ENCODE data around the gene RAB3IL1. TPM values are rescaled to one million over a fixed set of nuclear protein-coding genes. Genes with fewer than 3 reads are reported as not detected.

The RAB3IL1 gene
- total RNA-seq, 3 donors from 2014 or later = 2.6 to 15.0 (median 11.8) TPM

DNA sequence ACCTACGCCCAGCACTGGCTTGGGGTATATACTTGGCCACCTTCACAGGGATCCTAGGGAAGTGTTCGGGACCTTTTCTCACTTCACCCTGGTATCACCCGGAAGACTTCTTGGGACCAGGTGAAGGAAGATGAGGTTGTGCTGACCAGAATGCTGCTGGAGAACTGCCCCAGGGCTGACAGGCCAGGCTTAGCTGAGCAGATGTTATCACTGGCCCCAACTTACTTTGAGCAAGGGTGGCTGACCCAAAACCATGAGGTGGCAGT is 45.6 kb upstream of the RAB3IL1 start:
- Histone ChIP-seq H3K9me3 (no peaks in the 10 kb centered on the region), H3K4me1 (ENCODE audit: low read depth) (peaks cover 17% of the 10 kb centered on the region), H3K36me3 (ENCODE audit: low read depth) (no peaks in the 10 kb centered on the region), H3K4me3 (no peak overlapping the region)
- ATAC-seq (no peak), DNase-seq (peak in 1 of 3 donors; percentile 37)
- TF ChIP-seq, protein P1, sequence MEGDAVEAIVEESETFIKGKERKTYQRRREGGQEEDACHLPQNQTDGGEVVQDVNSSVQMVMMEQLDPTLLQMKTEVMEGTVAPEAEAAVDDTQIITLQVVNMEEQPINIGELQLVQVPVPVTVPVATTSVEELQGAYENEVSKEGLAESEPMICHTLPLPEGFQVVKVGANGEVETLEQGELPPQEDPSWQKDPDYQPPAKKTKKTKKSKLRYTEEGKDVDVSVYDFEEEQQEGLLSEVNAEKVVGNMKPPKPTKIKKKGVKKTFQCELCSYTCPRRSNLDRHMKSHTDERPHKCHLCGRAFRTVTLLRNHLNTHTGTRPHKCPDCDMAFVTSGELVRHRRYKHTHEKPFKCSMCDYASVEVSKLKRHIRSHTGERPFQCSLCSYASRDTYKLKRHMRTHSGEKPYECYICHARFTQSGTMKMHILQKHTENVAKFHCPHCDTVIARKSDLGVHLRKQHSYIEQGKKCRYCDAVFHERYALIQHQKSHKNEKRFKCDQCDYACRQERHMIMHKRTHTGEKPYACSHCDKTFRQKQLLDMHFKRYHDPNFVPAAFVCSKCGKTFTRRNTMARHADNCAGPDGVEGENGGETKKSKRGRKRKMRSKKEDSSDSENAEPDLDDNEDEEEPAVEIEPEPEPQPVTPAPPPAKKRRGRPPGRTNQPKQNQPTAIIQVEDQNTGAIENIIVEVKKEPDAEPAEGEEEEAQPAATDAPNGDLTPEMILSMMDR (IDR thresholded peaks at IDR 0.05) = no peak
- intact Hi-C loops (cut with DNase I, micrococcal nuclease) = no loop called here

DNA sequence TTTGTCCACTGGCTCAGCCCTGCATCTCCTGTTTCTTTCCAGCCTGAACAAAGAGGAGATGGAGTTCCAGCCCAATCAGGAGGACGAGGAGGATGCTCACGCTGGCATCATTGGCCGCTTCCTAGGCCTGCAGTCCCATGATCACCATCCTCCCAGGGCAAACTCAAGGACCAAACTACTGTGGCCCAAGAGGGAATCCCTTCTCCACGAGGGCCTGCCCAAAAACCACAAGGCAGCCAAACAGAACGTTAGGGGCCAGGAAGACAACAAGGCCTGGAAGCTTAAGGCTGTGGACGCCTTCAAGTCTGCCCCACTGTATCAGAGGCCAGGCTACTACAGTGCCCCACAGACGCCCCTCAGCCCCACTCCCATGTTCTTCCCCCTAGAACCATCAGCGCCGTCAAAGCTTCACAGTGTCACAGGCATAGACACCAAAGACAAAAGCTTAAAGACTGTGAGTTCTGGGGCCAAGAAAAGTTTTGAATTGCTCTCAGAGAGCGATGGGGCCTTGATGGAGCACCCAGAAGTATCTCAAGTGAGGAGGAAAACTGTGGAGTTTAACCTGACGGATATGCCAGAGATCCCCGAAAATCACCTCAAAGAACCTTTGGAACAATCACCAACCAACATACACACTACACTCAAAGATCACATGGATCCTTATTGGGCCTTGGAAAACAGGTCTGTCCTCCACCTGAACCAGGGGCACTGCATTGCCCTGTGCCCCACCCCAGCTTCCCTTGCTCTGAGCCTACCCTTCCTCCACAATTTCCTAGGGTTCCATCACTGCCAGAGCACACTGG is 45.0 kb upstream of the RAB3IL1 start:
- Histone ChIP-seq H3K4me1 (ENCODE audit: low read depth) (peaks cover 17% of the 10 kb centered on the region), H3K9me3 (no peaks in the 10 kb centered on the region), H3K36me3 (ENCODE audit: low read depth) (no peaks in the 10 kb centered on the region), H3K4me3 (no peak overlapping the region)
- ATAC-seq (peak; percentile 10), DNase-seq (peak in 1 of 3 donors; percentile 25)
- intact Hi-C loops (cut with DNase I, micrococcal nuclease) = no loop called here
- TF ChIP-seq, protein P1 (IDR thresholded peaks at IDR 0.05) = no peak

DNA sequence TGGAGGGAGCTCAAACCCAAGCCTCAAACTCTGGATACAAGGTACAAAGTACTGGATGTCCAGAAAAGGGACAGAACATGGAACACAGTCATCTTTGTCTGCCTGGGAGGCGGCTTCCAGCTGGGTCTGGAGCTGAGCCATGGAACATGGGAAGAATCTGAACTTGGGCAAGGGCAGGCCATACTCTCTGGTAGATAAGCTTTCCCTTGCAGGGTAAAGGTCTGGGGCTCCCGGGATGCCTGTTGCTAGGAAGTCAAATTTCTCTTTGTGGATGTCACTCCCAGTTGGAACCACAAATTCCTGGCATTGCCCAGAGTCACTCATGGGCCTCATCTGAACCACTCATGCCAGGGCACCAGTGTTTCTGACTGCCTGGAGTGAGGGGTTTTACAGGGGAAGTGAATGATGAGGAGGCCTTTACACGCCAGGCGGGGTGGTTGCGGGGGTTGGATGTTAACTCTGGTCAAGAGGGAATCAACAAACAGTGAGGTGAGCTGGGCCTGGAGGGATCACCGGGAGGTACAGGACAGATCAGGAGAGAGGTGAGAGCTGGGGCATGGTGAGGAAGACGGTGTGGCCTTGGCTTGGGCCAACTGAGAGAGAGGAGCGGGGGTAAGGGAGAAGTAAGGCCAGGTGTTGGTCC is 44.3 kb upstream of the RAB3IL1 start:
- Histone ChIP-seq H3K4me3 (no peak overlapping the region), H3K9me3 (no peaks in the 10 kb centered on the region), H3K4me1 (ENCODE audit: low read depth) (peaks cover 17% of the 10 kb centered on the region), H3K36me3 (ENCODE audit: low read depth) (no peaks in the 10 kb centered on the region)
- ATAC-seq = peak; percentile 45
- TF ChIP-seq, protein P1 (IDR thresholded peaks at IDR 0.05) = no peak
- intact Hi-C loops (cut with DNase I, micrococcal nuclease) = no loop called here
- DNase-seq = peak in 1 of 3 donors; percentile 44

DNA sequence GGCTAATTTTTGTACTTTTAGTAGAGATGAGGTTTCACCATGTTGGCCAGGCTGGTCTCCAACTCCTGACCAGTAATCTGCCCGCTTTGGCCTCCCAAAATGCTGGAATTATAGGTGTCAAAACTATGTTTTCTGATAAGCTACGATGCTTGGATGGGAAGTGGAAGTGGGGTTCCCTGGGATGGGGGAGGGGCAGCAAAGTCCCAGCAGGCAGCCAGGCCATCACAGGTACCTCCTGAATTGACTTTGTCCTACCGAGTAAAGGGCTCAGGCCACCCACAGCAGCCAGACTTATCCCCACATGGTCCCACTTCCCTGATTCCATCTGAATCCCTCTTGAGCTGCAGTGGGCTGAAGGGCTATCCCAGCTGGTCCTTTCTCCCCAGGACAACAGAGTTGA is 43.2 kb upstream of the RAB3IL1 start:
- no peak for ATAC-seq
- Histone ChIP-seq H3K36me3 (ENCODE audit: low read depth) (no peaks in the 10 kb centered on the region), H3K4me3 (no peak overlapping the region), H3K4me1 (ENCODE audit: low read depth) (peaks cover 22% of the 10 kb centered on the region), H3K9me3 (no peaks in the 10 kb centered on the region)
- intact Hi-C loops (cut with DNase I, micrococcal nuclease) = no loop called here
- TF ChIP-seq, protein P1 (IDR thresholded peaks at IDR 0.05) = no peak
- no peak for DNase-seq

DNA sequence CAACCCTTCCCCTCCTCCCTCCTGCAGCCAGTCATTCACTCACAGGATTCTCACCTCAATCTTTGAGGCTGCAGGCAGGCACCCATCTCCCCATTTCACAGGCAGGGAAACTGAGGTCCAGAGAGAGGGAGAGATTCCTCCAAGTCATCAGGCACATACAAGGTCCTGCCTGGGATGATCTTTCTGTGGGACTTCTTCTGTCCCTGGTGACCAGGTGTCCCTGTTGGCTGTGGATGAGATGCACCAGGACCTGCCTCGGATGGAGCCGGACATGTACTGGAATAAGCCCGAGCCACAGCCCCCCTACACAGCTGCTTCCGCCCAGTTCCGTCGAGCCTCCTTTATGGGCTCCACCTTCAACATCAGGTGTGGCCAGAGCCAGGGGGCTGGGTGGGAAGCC is 42.3 kb upstream of the RAB3IL1 start:
- no peak overlapping the region for H3K4me3 ChIP-seq
- DNase-seq (peak in 1 of 3 donors; percentile 28), ATAC-seq (no peak)
- TF ChIP-seq, protein P1 (IDR thresholded peaks at IDR 0.05) = no peak
- intact Hi-C loops (cut with DNase I, micrococcal nuclease) = no loop called here
- H3K36me3 ChIP-seq (ENCODE audit: low read depth) = no peaks in the 10 kb centered on the region
- H3K9me3 ChIP-seq = no peaks in the 10 kb centered on the region
- peaks cover 26% of the 10 kb centered on the region for H3K4me1 ChIP-seq (ENCODE audit: low read depth)
